ENCODE data around the gene CLHC1.
"Not testable (repeated sequence)": the region's sequence is repeated elsewhere in the genome, so short reads cannot be mapped to it uniquely, and the experiment has no call there.

Gene CLHC1

DNA sequence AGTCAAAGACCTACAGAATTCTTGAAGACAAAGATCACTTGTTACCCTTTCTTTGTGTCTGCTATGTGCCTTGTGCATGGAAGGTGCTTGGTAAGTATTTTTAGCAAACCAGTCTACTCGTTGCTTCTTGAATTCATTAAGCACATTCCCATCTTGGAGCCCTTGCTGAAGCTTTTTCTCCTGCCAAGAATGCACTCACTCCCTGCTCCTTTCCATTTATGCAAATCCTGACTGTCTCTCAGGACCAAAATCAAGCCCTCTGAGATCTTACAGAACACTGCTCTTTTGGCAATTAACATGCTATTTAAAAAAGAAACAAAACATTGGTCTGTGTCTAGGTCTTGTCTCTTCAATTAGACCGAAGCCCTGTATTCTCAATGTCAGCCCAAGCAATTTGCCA lies 75.8 kb downstream of the CLHC1 start:
- no peak overlapping the region for H3K4me3 Mint-ChIP-seq
- H3K9me3 Mint-ChIP-seq (ENCODE audit: low read depth) = no peaks in the 10 kb centered on the region
- H3K27ac Mint-ChIP-seq = no peak overlapping the region
- peaks cover 11% of the 10 kb centered on the region for H3K4me1 Mint-ChIP-seq (ENCODE audit: low read depth)
- H3K36me3 Mint-ChIP-seq = no peaks in the 10 kb centered on the region
- H3K27me3 Mint-ChIP-seq = no peaks in the 10 kb centered on the region

DNA sequence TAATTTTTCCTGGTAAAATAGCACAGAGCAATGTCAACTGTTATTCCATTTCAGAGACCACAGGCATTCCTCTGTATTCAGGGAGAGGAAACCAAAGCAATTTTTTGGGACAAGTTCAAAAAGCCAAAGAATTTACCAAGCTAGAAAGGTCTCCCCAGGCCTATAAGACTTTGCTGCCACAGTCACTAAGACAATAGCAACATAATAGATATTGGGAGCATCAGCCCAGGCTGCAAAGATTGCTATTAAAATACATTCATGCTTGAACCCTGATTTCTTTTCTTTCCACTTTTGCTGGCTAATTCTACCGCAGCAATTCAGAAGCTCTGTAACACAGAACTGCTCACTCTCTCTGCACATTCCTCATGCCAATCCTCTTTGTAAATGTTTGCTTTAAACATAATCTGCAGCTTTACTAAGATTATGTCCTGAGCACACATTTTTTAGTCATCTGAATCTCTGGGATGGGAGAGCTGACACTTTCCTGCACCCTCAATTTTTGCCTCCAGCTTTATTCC lies 76.3 kb downstream of the CLHC1 start:
- no peak overlapping the region for H3K27ac Mint-ChIP-seq
- H3K9me3 Mint-ChIP-seq (ENCODE audit: low read depth) = no peaks in the 10 kb centered on the region
- H3K4me3 Mint-ChIP-seq = no peak overlapping the region
- no peaks in the 10 kb centered on the region for H3K36me3 Mint-ChIP-seq
- H3K4me1 Mint-ChIP-seq (ENCODE audit: low read depth) = peaks cover 11% of the 10 kb centered on the region
- no peaks in the 10 kb centered on the region for H3K27me3 Mint-ChIP-seq

DNA sequence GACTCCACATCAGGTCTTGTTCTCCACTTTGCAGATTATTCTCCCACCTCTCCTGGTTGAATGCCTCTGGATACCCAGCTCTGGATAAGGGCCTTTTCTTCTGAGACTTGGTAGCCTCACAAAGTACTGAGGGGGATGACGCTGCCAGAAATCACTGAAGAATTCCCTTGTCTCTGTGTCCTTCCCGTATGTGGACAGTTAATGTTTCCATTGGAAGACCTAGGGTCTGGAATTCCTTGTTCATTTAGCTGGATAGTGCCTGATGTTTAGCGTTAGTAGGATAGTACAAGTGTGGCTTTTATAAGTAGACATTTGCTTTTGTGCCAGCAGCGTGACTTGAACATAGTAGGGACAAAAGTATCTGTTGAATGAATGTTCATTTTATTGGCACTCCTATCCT lies 76.9 kb downstream of the CLHC1 start:
- Mint-ChIP-seq H3K4me1 (ENCODE audit: low read depth) (peaks cover 11% of the 10 kb centered on the region), H3K9me3 (ENCODE audit: low read depth) (no peaks in the 10 kb centered on the region), H3K27ac (no peak overlapping the region), H3K4me3 (no peak overlapping the region), H3K36me3 (no peaks in the 10 kb centered on the region), H3K27me3 (no peaks in the 10 kb centered on the region)

DNA sequence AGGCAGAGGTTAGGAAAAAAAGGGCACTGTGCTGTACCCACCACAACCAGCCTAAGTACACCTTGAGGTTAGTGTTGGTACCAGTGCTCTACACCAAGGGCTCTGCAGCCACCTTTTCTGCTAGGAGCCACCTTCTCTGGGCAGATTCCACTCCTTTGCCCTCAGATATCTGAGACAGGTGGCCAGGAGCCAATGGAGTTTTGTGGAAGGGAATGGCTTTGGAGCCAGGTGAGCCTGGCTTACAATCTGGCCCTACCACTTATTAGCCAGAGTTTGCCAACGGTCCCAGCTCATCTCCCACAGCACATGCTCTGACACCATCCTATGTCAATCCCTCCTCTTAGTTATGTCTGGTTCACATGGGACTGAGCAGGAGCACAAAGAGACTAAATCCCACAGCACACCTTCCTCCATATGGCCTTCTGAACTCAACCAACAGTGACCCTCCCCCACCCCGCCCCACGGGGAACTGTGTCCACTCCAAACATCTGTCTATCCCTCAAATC lies 77.5 kb downstream of the CLHC1 start:
- no peaks in the 10 kb centered on the region for H3K36me3 Mint-ChIP-seq
- H3K27me3 Mint-ChIP-seq = no peaks in the 10 kb centered on the region
- no peak overlapping the region for H3K4me3 Mint-ChIP-seq
- H3K4me1 Mint-ChIP-seq (ENCODE audit: low read depth) = peaks cover 11% of the 10 kb centered on the region
- H3K27ac Mint-ChIP-seq = no peak overlapping the region
- H3K9me3 Mint-ChIP-seq (ENCODE audit: low read depth) = no peaks in the 10 kb centered on the region

DNA sequence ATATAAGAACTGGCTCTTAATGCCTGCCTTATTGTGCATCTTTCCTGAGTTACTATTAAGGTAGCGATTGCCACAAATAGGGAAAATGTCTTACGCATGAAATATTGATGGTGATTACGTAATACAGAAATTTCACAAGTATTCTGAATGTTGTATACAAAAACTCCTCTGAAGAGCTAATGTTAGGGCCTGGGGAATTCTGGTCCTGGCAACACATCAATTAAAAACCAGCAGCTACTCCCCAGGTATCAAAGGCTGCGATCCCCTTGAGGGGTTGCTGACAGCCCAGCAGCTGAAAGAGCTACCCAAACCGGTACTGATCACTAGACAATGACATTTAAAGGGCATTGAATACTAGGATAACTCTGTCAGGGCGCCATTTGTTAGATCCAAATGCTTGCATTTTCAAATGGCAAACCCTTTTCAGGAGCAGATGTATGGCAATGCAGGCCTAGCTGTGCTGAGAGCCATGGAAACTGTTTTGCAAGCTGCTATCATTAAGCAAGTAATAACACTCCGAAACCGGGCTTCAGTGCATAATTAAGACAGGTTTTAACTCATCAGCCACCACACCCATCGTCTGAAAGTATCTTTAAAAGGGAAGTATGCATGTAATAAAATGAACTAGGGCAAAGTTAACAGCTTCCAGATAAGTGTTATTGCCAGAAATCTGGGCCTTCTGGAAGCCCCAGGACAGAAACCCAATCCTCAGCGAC lies 78.4 kb downstream of the CLHC1 start:
- Mint-ChIP-seq H3K4me3 (no peak overlapping the region), H3K27me3 (no peaks in the 10 kb centered on the region), H3K4me1 (ENCODE audit: low read depth) (peaks cover 11% of the 10 kb centered on the region), H3K9me3 (ENCODE audit: low read depth) (no peaks in the 10 kb centered on the region), H3K27ac (no peak overlapping the region), H3K36me3 (no peaks in the 10 kb centered on the region)

DNA sequence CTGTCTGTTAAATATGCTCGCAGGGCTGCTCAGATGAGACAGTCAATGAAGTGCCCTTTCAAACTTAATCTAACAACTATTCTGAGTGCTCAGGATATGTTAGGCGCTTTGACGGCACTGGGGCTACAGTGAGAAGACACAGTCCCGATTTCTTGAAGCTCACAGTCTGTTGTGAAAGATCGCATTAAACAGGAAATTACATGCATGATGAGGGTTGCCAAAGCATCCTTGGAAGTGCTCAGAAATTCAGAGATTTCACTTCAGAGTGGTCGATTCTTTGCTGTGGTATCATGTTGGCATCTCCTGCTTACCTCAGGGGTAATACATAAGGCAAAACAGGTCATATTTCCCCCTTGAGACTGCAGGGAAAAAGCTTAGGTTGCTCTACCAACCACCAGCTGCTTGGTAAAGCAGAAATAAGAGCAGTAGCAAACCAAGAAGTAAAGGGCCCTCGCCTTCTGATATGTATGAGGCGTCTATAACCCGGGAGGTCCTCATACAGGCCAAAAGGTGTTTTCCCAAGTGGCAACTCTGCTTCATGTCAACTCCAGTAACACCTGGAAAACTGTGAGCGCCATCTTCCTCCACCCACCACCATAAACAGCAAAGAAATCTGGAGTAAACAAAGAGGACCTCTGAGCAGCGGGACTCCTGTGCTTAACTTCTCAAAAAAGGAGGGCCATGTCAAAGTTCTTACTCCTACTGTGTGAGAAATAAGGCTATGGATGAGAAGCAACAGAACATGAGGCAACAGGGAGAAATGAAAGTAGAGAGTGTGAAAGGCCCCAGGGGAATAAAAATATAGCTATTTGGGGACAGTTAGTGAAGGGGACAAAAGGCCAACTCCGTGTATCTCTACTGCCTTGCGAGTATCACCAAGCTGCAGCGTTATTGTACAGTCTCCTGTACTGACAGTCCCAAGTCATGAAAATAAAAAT lies 79.3 kb downstream of the CLHC1 start:
- no peaks in the 10 kb centered on the region for H3K36me3 Mint-ChIP-seq
- H3K4me1 Mint-ChIP-seq (ENCODE audit: low read depth) = peaks cover 10% of the 10 kb centered on the region
- H3K27ac Mint-ChIP-seq = no peak overlapping the region
- no peaks in the 10 kb centered on the region for H3K27me3 Mint-ChIP-seq
- no peaks in the 10 kb centered on the region for H3K9me3 Mint-ChIP-seq (ENCODE audit: low read depth)
- H3K4me3 Mint-ChIP-seq = no peak overlapping the region

DNA sequence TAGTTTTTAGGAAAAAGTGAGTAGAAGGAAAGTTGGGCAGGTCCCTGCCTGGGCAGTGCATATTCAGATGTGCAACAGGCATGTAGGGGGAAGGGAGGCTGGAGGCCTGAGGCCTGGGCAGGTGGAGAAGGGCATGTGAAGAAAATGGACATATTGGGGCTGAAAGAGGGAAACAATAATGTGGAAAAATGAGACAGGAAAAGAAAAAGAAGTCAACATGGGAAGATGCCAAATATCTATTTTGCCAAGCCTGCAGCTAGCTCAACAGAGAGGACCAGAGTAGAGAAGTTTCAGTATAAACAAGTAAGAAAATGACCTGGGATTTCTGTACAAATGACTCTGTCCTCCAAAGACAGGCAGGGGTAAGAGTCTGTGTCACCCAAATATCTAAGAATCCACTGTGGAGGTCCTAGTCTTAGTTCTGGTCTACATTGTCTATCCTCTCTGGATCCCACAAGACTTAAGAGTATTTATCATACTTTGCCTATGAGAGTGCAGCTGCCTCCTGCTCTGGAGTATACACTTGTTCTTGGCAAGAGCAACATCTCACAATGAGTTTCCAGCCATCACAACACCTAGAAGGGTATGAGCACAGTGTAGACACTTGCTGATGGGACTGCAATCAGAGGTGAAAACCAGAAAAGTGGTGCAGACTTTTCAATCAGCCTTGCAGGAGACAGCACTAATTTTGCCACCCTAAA lies 80.2 kb downstream of the CLHC1 start:
- Mint-ChIP-seq H3K4me3 (no peak overlapping the region), H3K4me1 (ENCODE audit: low read depth) (peaks cover 3% of the 10 kb centered on the region), H3K27ac (peak overlapping the region; percentile 41), H3K36me3 (no peaks in the 10 kb centered on the region), H3K9me3 (ENCODE audit: low read depth) (no peaks in the 10 kb centered on the region), H3K27me3 (no peaks in the 10 kb centered on the region)

DNA sequence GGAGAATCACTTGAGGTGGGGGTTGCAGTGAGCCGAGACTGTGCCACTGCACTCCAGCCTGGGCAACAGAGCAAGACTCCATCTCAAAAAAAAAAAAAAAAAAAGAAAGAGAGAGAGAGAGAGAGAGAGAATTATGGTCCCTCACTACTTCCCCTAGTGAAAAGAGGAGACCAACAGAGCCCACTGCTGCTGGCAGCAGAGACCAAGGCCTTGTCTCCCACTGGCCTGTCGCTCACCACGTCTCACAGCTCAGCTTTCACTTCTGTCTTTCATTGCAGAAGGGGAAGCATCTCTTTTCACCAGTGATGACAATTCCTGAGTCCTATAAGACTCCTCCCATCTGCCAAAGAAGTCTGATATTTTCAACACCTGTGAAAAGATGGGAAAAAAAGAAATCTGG lies 81.3 kb downstream of the CLHC1 start:
- Mint-ChIP-seq H3K4me3 (no peak overlapping the region), H3K4me1 (ENCODE audit: low read depth) (no peaks in the 10 kb centered on the region), H3K9me3 (ENCODE audit: low read depth) (no peaks in the 10 kb centered on the region), H3K27ac (no peak overlapping the region), H3K27me3 (no peaks in the 10 kb centered on the region), H3K36me3 (no peaks in the 10 kb centered on the region)

DNA sequence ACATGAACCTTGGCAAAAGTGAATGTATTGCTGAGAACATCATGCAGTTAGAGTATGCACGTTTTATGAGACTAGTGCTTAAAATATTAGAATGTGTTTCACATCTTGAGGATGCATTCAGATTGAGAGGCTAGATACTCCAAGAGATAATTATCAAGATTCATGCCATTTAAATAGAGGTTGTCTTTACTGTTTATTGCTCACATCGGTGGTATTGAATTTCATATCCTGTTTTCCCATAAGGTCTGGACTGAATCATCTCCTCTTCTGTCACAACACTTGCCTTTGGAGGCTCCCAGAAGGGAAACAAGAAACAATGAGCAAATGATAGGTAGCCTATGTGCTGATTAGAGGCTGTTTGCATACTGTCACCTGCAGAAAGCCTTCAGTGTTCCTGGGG lies 83.8 kb downstream of the CLHC1 start:
- H3K9me3 Mint-ChIP-seq (ENCODE audit: low read depth) = no peaks in the 10 kb centered on the region
- peaks cover 3% of the 10 kb centered on the region for H3K36me3 Mint-ChIP-seq
- no peak overlapping the region for H3K4me3 Mint-ChIP-seq
- H3K4me1 Mint-ChIP-seq (ENCODE audit: low read depth) = no peaks in the 10 kb centered on the region
- no peaks in the 10 kb centered on the region for H3K27me3 Mint-ChIP-seq
- H3K27ac Mint-ChIP-seq = no peak overlapping the region

DNA sequence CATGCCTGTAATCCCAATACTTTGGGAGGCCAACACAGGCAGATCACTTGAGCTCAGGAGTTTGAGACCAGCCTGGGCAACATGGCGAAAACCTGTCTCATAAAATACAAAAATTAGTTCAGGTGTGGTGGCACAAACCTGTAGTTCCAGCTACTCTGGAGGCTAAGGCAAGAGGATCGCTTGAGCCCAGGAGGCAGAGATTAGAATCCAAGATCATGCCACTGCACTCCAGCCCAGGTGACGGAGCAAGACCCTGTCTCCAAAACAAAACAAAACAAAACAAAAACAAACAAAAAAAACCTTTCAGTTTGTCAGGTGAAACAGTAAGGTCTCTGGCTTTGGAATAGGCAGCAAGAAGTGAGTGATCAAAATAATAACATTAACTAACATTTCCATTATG lies 84.6 kb downstream of the CLHC1 start:
- no peak overlapping the region for H3K27ac Mint-ChIP-seq
- no peaks in the 10 kb centered on the region for H3K9me3 Mint-ChIP-seq (ENCODE audit: low read depth)
- H3K27me3 Mint-ChIP-seq = no peaks in the 10 kb centered on the region
- peaks cover 2% of the 10 kb centered on the region for H3K4me1 Mint-ChIP-seq (ENCODE audit: low read depth)
- H3K4me3 Mint-ChIP-seq = no peak overlapping the region
- peaks cover 3% of the 10 kb centered on the region for H3K36me3 Mint-ChIP-seq

DNA sequence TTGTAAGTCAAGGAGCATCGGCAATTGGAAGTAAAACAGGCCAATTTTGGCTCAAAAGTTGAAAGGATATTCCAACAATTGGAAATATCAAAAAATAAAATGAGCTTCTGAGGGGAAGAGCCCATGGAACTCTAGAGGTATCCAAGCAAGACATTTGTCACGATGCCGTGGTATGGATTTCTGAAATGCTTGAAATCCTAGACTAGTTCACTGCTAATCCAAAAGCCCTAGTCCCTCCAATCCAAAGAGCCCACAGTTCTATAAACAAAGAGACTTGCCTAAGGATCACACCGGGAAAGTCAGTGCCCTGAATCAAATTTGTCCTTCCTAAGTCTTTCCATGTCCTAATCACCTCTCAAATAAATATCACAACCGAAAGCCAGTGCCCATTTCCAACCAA lies 85.1 kb downstream of the CLHC1 start:
- peaks cover 3% of the 10 kb centered on the region for H3K36me3 Mint-ChIP-seq
- H3K4me3 Mint-ChIP-seq = no peak overlapping the region
- H3K9me3 Mint-ChIP-seq (ENCODE audit: low read depth) = no peaks in the 10 kb centered on the region
- no peaks in the 10 kb centered on the region for H3K27me3 Mint-ChIP-seq
- H3K27ac Mint-ChIP-seq = no peak overlapping the region
- peaks cover 7% of the 10 kb centered on the region for H3K4me1 Mint-ChIP-seq (ENCODE audit: low read depth)

DNA sequence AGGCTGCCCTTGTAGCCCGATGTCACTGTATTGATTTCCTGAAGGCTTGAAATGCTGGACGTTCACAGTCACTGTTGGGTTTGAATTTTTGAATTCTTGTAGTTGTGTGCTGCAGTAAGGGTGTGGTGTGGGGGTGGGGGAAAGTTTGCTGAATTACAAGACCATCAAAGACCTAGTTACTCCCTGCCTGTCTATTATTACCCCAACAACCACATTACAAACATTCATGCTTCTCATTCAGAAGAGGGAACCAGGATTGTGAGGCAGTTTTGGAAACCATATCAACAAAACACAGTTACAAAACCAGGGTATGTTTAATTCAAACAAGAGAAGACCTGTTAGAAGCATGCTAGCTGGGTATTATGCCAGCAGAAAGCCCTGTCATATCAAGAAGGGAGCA lies 85.8 kb downstream of the CLHC1 start:
- Mint-ChIP-seq H3K9me3 (ENCODE audit: low read depth) (no peaks in the 10 kb centered on the region), H3K27ac (no peak overlapping the region), H3K27me3 (no peaks in the 10 kb centered on the region), H3K4me3 (no peak overlapping the region), H3K36me3 (peaks cover 3% of the 10 kb centered on the region), H3K4me1 (ENCODE audit: low read depth) (peaks cover 13% of the 10 kb centered on the region)

DNA sequence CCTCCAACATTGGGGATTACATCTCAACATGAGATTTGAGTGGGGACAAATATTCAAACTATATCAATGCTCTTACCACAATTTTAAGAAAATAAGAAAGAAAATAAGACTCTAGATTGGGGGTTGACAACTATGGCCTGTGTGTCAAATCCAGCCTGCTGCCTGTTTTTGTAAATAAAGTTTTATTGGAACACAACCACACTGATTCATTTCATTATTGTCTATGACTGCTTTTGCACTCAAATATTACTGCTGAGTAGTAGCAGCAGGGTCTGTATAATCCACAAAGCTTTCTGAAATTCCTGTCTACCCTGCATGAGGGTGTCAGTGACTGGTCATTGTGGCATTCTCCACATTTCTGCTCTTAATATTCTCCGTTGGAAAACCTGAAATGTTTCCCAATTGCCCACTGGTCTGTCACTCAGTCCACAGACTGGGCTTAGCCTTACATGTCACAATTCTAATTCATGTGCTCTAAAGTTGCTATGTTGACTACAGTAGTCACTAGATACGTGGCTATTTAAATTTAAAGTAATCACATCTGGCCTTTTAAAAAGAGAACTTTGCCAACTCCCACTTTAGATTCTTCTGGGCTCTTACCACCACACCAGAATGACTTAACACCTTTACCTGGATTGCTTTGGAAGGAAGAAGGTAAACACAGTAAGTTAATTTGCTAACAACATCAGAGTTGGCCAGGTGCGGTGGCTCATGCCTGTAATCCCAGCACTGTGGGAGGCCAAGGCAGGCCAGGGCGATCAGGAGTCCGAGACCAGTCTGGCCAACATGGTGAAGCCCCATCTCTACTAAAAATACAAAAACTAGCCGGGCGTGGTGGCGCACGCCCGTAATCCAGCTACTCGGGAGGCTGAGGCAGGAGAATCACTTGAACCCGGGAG lies 86.9 kb downstream of the CLHC1 start:
- no peak overlapping the region for H3K27ac Mint-ChIP-seq
- H3K27me3 Mint-ChIP-seq = no peaks in the 10 kb centered on the region
- peaks cover 18% of the 10 kb centered on the region for H3K4me1 Mint-ChIP-seq (ENCODE audit: low read depth)
- peaks cover 3% of the 10 kb centered on the region for H3K36me3 Mint-ChIP-seq
- no peaks in the 10 kb centered on the region for H3K9me3 Mint-ChIP-seq (ENCODE audit: low read depth)
- no peak overlapping the region for H3K4me3 Mint-ChIP-seq

DNA sequence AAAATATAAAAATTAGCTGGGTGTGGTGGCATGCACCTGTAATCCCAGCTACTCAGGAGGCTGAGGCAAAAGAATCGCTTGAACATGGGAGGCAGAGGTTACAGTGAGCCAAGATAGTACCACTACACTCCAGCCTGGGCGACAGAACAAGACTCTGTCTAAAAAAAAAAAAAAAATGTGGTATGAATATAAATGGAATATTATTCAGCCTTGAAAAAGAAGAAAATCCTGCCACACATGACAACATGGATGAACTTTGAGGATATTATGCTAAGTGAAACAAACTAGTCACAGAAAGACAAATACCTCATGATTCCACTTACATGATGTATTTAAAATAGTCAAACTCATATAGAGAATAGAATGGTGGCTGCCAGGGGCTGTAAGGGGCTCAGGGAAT lies 88.4 kb downstream of the CLHC1 start:
- not testable (repeated sequence) for H3K4me3 Mint-ChIP-seq; H3K27ac Mint-ChIP-seq; H3K27me3 Mint-ChIP-seq; H3K9me3 Mint-ChIP-seq (ENCODE audit: low read depth); H3K36me3 Mint-ChIP-seq
- H3K4me1 Mint-ChIP-seq (ENCODE audit: low read depth) = peaks cover 18% of the 10 kb centered on the region

Measured in activated naive CD8-positive, alpha-beta T cell (primary cell).